Gastrocnemius medialis (tissue), 4 donors: Measurements from ENCODE around the gene TMOD4. TPM values are rescaled to one million over a fixed set of nuclear protein-coding genes. Genes with fewer than 3 reads are reported as not detected.

ENCODE experiments used
- ATAC-seq, 2 donors: fragments of 150-250 bp; one replicate each; pipeline ENCODE4 v1.9.1; 2016
- DNase-seq, 2 donors: peaks; one replicate each; pipeline ENCODE4 v3.0.0-alpha.2; 2019
- H3K27ac ChIP-seq, 4 donors: fragments of 200-600 bp; sonication (generic); 1 replicate in 1 of 4; 2 replicates in 3 of 4; pipeline ENCODE4 v1.5.1; 2016 to 2018; ENCODE audit warnings: mild to moderate bottlenecking in 2 of 4, moderate library complexity in 1 of 4
- H3K27me3 ChIP-seq, 3 donors: fragments of 200-600 bp; sonication (generic) in 2 of 3; 1 replicate in 1 of 3; 2 replicates in 2 of 3; pipeline versions ENCODE4 v1.5.1 to v1.6.0; 2016 to 2019; ENCODE audit warnings: mild to moderate bottlenecking in 1 of 3, moderate library complexity in 1 of 3
- H3K36me3 ChIP-seq, 2 donors: fragments of 200-600 bp; sonication (generic) in 1 of 2; one replicate each; pipeline ENCODE4 v1.5.1; 2017 to 2018
- H3K4me1 ChIP-seq, 2 donors: fragments of 200-600 bp; sonication (generic) in 1 of 2; one replicate each; pipeline ENCODE4 v1.5.1; 2016 to 2017; ENCODE audit warnings: mild to moderate bottlenecking in 2 of 2
- H3K4me3 ChIP-seq, 4 donors: fragments of 200-600 bp; sonication (generic) in 3 of 4; 1 replicate in 1 of 4; 2 replicates in 3 of 4; pipeline ENCODE4 v1.5.1; 2016 to 2019; ENCODE audit warnings: mild to moderate bottlenecking in 2 of 4
- H3K9me3 ChIP-seq, 3 donors: fragments of 200-600 bp; sonication (generic) in 2 of 3; 1 replicate in 1 of 3; 2 replicates in 2 of 3; pipeline ENCODE4 v1.5.1; 2016 to 2019
- POLR2A ChIP-seq, 2 donors: fragments of 450-650 bp; IDR thresholded peaks; one replicate each; pipeline ENCODE4 v1.6.1; 2017; ENCODE audit warnings: antibody characterized with exemption in 2 of 2, mild to moderate bottlenecking in 2 of 2, moderate library complexity in 2 of 2
- in situ Hi-C, 4 donors: fragments of 200-750 bp; cut with MboI; loops; one replicate each; pipeline versions ENCODE4 v1.15.0 to v1.8.0; 2017; ENCODE audit warnings: low sequenced_read_pairs in 4 of 4
- intact Hi-C: fragments of 100-400 bp; cut with DNase I; formaldehyde crosslinking; loops from one replicate; pipeline ENCODE4 v1.15.1; 2023; ENCODE audit warnings: low total_unique reads
- total RNA-seq, 4 donors: library from RNA; depleted of rRNA; stranded (reverse); fragments of >200 nt; gene quantifications; one replicate each; pipeline versions ENCODE4 v1.1.0 to v1.2.3, GENCODE V29; 2016
- TF ChIP-seq, protein P1 (sequence below), 5 experiments: fragments of 450-650 bp in 3 of 5; fragments of 200-600 bp in 2 of 5; sonication (generic) in 2 of 5; IDR thresholded peaks in 4 of 5; conservative IDR thresholded peaks in 1 of 5; 1 replicate in 4 of 5; 2 replicates in 1 of 5; pipeline ENCODE4 v1.5.1; 2016 to 2019; ENCODE audit warnings: antibody characterized with exemption in 5 of 5, mild to moderate bottlenecking in 3 of 5, moderate library complexity in 3 of 5

Gene TMOD4
- total RNA-seq, 4 donors from 2014 or later, result 58.3 to 315 (median 188) TPM

- peak; percentile 45 to 51 for DNase-seq
- Histone ChIP-seq H3K4me3 (peak overlapping the region; percentile 82 to 97 (median 84)), H3K27me3 (no peaks in the 10 kb centered on the region), H3K27ac (peak overlapping the region; percentile 91 to 99 (median 91)), H3K4me1 (peaks cover 48 to 54% of the 10 kb centered on the region in 2 donors), H3K36me3 (peaks cover 0 to 17% of the 10 kb centered on the region in 2 donors), H3K9me3 (no peaks in the 10 kb centered on the region)
- in situ Hi-C loops (no loop called here), intact Hi-C loops (loop anchor here (1.0 to 2.0 kb wide), 2 partner anchors 19 to 95 kb away; partner anchors contain the start of genes GABPB2 and SEMA6C)
- TF ChIP-seq POLR2A (IDR thresholded peaks at IDR 0.05), result no peak
- TF ChIP-seq, protein P1, sequence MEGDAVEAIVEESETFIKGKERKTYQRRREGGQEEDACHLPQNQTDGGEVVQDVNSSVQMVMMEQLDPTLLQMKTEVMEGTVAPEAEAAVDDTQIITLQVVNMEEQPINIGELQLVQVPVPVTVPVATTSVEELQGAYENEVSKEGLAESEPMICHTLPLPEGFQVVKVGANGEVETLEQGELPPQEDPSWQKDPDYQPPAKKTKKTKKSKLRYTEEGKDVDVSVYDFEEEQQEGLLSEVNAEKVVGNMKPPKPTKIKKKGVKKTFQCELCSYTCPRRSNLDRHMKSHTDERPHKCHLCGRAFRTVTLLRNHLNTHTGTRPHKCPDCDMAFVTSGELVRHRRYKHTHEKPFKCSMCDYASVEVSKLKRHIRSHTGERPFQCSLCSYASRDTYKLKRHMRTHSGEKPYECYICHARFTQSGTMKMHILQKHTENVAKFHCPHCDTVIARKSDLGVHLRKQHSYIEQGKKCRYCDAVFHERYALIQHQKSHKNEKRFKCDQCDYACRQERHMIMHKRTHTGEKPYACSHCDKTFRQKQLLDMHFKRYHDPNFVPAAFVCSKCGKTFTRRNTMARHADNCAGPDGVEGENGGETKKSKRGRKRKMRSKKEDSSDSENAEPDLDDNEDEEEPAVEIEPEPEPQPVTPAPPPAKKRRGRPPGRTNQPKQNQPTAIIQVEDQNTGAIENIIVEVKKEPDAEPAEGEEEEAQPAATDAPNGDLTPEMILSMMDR (IDR thresholded peaks at IDR 0.05 in 4 of 5, conservative IDR thresholded peaks at IDR 0.05 in 1 of 5), result no peak
- peak; percentile 5 to 28 for ATAC-seq
Measured at GRCh38 chr1:151165281-151165737, 10.5 kb downstream of the TMOD4 start.

GRCh38 chr1:151164732-151165280 is 11.0 kb downstream of the TMOD4 start:
- in situ Hi-C loops, result no loop called here
- peak; percentile 1 to 2 for ATAC-seq
- no peak for TF ChIP-seq POLR2A (IDR thresholded peaks at IDR 0.05)
- TF ChIP-seq, protein P1 (IDR thresholded peaks at IDR 0.05 in 4 of 5, conservative IDR thresholded peaks at IDR 0.05 in 1 of 5), result no peak
- Histone ChIP-seq H3K27ac (peak overlapping the region; percentile 91 to 99 (median 91)), H3K4me1 (peaks cover 45 to 50% of the 10 kb centered on the region in 2 donors), H3K36me3 (peaks cover 0 to 17% of the 10 kb centered on the region in 2 donors), H3K9me3 (no peaks in the 10 kb centered on the region), H3K4me3 (peak overlapping the region; percentile 82 to 97 (median 84)), H3K27me3 (no peaks in the 10 kb centered on the region)
- intact Hi-C loops, result loop anchor here (1.0 to 2.0 kb wide), 2 partner anchors 19 to 94 kb away; partner anchors contain the start of genes GABPB2 and SEMA6C
- DNase-seq, result no peak

DNA sequence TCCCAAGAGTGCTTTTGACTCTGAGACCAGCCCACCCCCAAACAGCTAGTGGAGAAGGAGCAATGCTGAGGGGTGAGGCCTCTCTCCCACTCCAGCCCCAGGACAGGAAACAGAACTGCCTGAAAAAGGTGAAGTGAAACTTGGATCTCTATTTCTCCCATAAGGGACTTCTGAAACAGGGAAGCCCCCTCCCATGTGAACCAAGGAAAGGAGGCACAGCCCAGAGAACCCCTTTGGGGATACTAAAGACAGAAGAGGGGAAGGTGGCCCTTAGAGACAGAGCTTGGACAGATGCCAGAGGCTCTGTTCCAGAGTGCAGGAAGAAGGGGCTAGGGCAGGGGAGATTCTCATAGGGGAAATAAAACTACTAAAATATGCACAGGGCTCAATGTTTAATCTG is 16.4 kb downstream of the TMOD4 start:
- Histone ChIP-seq H3K27me3 (no peaks in the 10 kb centered on the region), H3K4me3 (no peak overlapping the region), H3K4me1 (peaks cover 24 to 26% of the 10 kb centered on the region in 2 donors), H3K36me3 (peaks cover 0 to 37% of the 10 kb centered on the region in 2 donors), H3K9me3 (no peaks in the 10 kb centered on the region), H3K27ac (peak overlapping the region; percentile 31 to 59 (median 51))
- peak in 1 of 2 donors; percentile 11 for DNase-seq
- in situ Hi-C loops, result loop anchor here in 3 of 4 donors (5.0 to 10.0 kb wide), 2 partner anchors 55 to 62 kb away; no protein-coding TSS in a partner anchor
- intact Hi-C loops, result no loop called here
- no peak for ATAC-seq
- TF ChIP-seq, protein P1 (IDR thresholded peaks at IDR 0.05 in 4 of 5, conservative IDR thresholded peaks at IDR 0.05 in 1 of 5), result no peak
- TF ChIP-seq POLR2A (IDR thresholded peaks at IDR 0.05), result no peak

GRCh38 chr1:151158751-151159251 is 17.0 kb downstream of the TMOD4 start:
- peaks cover 20 to 21% of the 10 kb centered on the region in 2 donors for H3K4me1 ChIP-seq
- H3K9me3 ChIP-seq, result no peaks in the 10 kb centered on the region
- H3K4me3 ChIP-seq, result no peak overlapping the region
- intact Hi-C loops, result no loop called here
- H3K36me3 ChIP-seq, result peaks cover 0 to 37% of the 10 kb centered on the region in 2 donors
- no peaks in the 10 kb centered on the region for H3K27me3 ChIP-seq
- H3K27ac ChIP-seq, result peak overlapping the region; percentile 31 to 59 (median 51)
- in situ Hi-C loops, result loop anchor here in 3 of 4 donors (5.0 to 10.0 kb wide), 2 partner anchors 54 to 62 kb away; no protein-coding TSS in a partner anchor
- DNase-seq (peak in 1 of 2 donors; percentile 26), ATAC-seq (no peak)
- TF ChIP-seq POLR2A (IDR thresholded peaks at IDR 0.05), result no peak
- TF ChIP-seq, protein P1 (IDR thresholded peaks at IDR 0.05 in 4 of 5, conservative IDR thresholded peaks at IDR 0.05 in 1 of 5), result no peak
